ENCODE results near the gene EEA1. TPM values are rescaled to one million over a fixed set of nuclear protein-coding genes. Genes with fewer than 3 reads are reported as not detected.

Gene EEA1
- total and polyA plus RNA-seq, 2 donors (not counting 1 experiment from before 2014, with no cell fraction given) = 25.6 to 46.4 TPM

DNA sequence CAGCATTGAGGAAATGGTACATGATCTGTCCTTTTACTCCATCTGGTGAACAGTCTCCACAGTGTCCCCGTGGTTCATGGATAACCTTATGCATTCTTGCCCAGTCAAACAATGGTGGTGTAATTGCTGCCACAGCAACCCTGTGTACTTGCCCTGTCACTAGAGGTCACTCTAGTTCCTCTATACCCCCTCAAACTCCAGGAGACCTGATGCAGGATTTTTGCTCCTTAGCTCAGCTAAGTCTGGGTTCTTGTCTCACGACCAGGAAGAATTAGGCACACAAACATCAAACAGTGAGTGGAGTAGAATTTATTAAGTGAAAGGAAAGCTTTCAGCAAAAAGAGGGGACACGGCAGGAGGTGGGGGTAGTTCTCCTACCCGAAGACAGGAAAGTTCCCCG lies 24.7 kb upstream of the EEA1 start:
- Histone ChIP-seq H3K4me3 (replicated peaks in 1 of 4; ENCODE audit: control extremely low read depth in 1 of 4, insufficient read depth in 1 of 4, low read depth in 3 of 4, low read length in 4 of 4) (no peak overlapping the region), H3K36me3 (ENCODE audit: control insufficient read depth, insufficient read depth, low read length) (no peaks in the 10 kb centered on the region), H2AFZ (ENCODE audit: low read length) (no peak overlapping the region), H3K9me3 (ENCODE audit: control insufficient read depth, insufficient read depth, low read depth, low read length) (no peaks in the 10 kb centered on the region), H4K20me1 (ENCODE audit: control insufficient read depth, extremely low read depth, insufficient read depth, low read length) (no peaks in the 10 kb centered on the region), H3K4me2 (ENCODE audit: extremely low read depth, insufficient read depth, low read length) (no peak overlapping the region), H3K4me1 (ENCODE audit: control insufficient read depth, extremely low read depth, insufficient read depth, low read length) (no peaks in the 10 kb centered on the region), H3K9ac (ENCODE audit: insufficient read depth, low read length) (no peak overlapping the region), H3K79me2 (ENCODE audit: control insufficient read depth, insufficient read depth, low read length) (no peaks in the 10 kb centered on the region), H3K27me3 (ENCODE audit: control insufficient read depth, insufficient read depth, low read length) (no peaks in the 10 kb centered on the region), H3K27ac (ENCODE audit: insufficient read depth, low read length) (no peak overlapping the region)
- TF ChIP-seq, protein P1, sequence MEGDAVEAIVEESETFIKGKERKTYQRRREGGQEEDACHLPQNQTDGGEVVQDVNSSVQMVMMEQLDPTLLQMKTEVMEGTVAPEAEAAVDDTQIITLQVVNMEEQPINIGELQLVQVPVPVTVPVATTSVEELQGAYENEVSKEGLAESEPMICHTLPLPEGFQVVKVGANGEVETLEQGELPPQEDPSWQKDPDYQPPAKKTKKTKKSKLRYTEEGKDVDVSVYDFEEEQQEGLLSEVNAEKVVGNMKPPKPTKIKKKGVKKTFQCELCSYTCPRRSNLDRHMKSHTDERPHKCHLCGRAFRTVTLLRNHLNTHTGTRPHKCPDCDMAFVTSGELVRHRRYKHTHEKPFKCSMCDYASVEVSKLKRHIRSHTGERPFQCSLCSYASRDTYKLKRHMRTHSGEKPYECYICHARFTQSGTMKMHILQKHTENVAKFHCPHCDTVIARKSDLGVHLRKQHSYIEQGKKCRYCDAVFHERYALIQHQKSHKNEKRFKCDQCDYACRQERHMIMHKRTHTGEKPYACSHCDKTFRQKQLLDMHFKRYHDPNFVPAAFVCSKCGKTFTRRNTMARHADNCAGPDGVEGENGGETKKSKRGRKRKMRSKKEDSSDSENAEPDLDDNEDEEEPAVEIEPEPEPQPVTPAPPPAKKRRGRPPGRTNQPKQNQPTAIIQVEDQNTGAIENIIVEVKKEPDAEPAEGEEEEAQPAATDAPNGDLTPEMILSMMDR (conservative IDR thresholded peaks at IDR 0.05 in 1 of 2, IDR thresholded peaks at IDR 0.05 in 1 of 2; ENCODE audit: low read depth in 1 of 2, low read length in 2 of 2) = no peak
- no peak for TF ChIP-seq EZH2 (IDR thresholded peaks at IDR 0.05; ENCODE audit: low read length, missing control alignments)
- DNase-seq (ENCODE audit: low read depth in 2 of 2) = no peak

DNA sequence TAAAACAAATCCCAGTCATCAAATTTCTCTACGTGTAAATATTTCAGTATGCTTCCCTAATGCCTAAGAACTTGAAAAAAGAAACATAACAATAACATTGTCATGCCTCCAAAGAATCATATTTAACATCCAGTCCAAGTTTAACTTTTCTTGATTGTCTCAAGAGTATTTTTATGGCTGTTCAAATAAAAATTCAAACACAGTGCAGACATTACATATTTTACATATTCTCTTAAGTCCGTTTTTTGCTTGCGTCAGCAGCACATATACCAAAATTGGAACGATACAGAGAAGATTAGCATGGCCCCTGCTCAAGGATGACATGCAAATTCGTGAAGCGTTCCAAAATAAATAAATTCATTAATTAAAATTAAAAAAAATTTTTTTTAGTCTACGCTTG lies 23.3 kb upstream of the EEA1 start:
- Histone ChIP-seq H3K9me3 (ENCODE audit: control insufficient read depth, insufficient read depth, low read depth, low read length) (no peaks in the 10 kb centered on the region), H3K9ac (ENCODE audit: insufficient read depth, low read length) (no peak overlapping the region), H3K36me3 (ENCODE audit: control insufficient read depth, insufficient read depth, low read length) (no peaks in the 10 kb centered on the region), H3K79me2 (ENCODE audit: control insufficient read depth, insufficient read depth, low read length) (no peaks in the 10 kb centered on the region), H2AFZ (ENCODE audit: low read length) (no peak overlapping the region), H3K27me3 (ENCODE audit: control insufficient read depth, insufficient read depth, low read length) (no peaks in the 10 kb centered on the region), H3K4me3 (replicated peaks in 1 of 4; ENCODE audit: control extremely low read depth in 1 of 4, insufficient read depth in 1 of 4, low read depth in 3 of 4, low read length in 4 of 4) (no peak overlapping the region), H3K27ac (ENCODE audit: insufficient read depth, low read length) (no peak overlapping the region), H3K4me1 (ENCODE audit: control insufficient read depth, extremely low read depth, insufficient read depth, low read length) (no peaks in the 10 kb centered on the region), H4K20me1 (ENCODE audit: control insufficient read depth, extremely low read depth, insufficient read depth, low read length) (no peaks in the 10 kb centered on the region), H3K4me2 (ENCODE audit: extremely low read depth, insufficient read depth, low read length) (no peak overlapping the region)
- DNase-seq (ENCODE audit: low read depth in 2 of 2) = no peak
- TF ChIP-seq, protein P1 (conservative IDR thresholded peaks at IDR 0.05 in 1 of 2, IDR thresholded peaks at IDR 0.05 in 1 of 2; ENCODE audit: low read depth in 1 of 2, low read length in 2 of 2) = no peak
- no peak for TF ChIP-seq EZH2 (IDR thresholded peaks at IDR 0.05; ENCODE audit: low read length, missing control alignments)

DNA sequence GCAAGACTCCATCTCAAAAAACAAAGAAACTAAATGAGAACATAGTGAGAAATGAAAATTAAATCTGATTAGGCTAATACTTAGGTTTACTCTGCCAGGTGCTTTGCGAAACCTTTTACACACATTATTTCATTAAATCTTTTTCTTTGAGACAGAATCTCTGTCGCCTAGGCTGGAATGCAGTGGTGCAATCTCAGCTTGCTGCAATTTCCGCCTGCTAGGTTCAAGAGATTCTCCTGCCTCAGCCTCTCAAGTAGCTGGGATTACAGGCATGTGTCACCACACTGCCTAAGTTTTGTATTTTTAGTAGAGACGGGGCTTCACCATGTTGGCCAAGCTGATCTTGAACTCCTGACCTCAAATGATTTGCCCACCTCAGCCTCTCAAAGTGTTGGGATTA lies 21.9 kb upstream of the EEA1 start:
- Histone ChIP-seq H4K20me1 (ENCODE audit: control insufficient read depth, extremely low read depth, insufficient read depth, low read length) (no peaks in the 10 kb centered on the region), H3K4me2 (ENCODE audit: extremely low read depth, insufficient read depth, low read length) (no peak overlapping the region), H3K4me1 (ENCODE audit: control insufficient read depth, extremely low read depth, insufficient read depth, low read length) (no peaks in the 10 kb centered on the region), H3K79me2 (ENCODE audit: control insufficient read depth, insufficient read depth, low read length) (no peaks in the 10 kb centered on the region), H3K27ac (ENCODE audit: insufficient read depth, low read length) (no peak overlapping the region), H3K4me3 (replicated peaks in 1 of 4; ENCODE audit: control extremely low read depth in 1 of 4, insufficient read depth in 1 of 4, low read depth in 3 of 4, low read length in 4 of 4) (no peak overlapping the region), H2AFZ (ENCODE audit: low read length) (no peak overlapping the region), H3K9me3 (ENCODE audit: control insufficient read depth, insufficient read depth, low read depth, low read length) (no peaks in the 10 kb centered on the region), H3K27me3 (ENCODE audit: control insufficient read depth, insufficient read depth, low read length) (no peaks in the 10 kb centered on the region), H3K36me3 (ENCODE audit: control insufficient read depth, insufficient read depth, low read length) (no peaks in the 10 kb centered on the region), H3K9ac (ENCODE audit: insufficient read depth, low read length) (no peak overlapping the region)
- DNase-seq (ENCODE audit: low read depth in 2 of 2) = no peak
- TF ChIP-seq, protein P1 (conservative IDR thresholded peaks at IDR 0.05 in 1 of 2, IDR thresholded peaks at IDR 0.05 in 1 of 2; ENCODE audit: low read depth in 1 of 2, low read length in 2 of 2) = no peak
- TF ChIP-seq EZH2 (IDR thresholded peaks at IDR 0.05; ENCODE audit: low read length, missing control alignments) = no peak
